22Rv1 (cell line): ENCODE measurements around the gene ARHGAP26.

ENCODE experiments used
- ZFX ChIP-seq: fragments of 450-650 bp; IDR thresholded peaks from 2 replicates; pipeline ENCODE4 v1.6.1; 2017; ENCODE audit warnings: antibody characterized with exemption, borderline replicate concordance
- TF ChIP-seq, protein P1 (sequence below): fragments of 450-650 bp; IDR thresholded peaks from 2 replicates; pipeline ENCODE4 v1.5.1; 2017; ENCODE audit warnings: mild to moderate bottlenecking

DNA sequence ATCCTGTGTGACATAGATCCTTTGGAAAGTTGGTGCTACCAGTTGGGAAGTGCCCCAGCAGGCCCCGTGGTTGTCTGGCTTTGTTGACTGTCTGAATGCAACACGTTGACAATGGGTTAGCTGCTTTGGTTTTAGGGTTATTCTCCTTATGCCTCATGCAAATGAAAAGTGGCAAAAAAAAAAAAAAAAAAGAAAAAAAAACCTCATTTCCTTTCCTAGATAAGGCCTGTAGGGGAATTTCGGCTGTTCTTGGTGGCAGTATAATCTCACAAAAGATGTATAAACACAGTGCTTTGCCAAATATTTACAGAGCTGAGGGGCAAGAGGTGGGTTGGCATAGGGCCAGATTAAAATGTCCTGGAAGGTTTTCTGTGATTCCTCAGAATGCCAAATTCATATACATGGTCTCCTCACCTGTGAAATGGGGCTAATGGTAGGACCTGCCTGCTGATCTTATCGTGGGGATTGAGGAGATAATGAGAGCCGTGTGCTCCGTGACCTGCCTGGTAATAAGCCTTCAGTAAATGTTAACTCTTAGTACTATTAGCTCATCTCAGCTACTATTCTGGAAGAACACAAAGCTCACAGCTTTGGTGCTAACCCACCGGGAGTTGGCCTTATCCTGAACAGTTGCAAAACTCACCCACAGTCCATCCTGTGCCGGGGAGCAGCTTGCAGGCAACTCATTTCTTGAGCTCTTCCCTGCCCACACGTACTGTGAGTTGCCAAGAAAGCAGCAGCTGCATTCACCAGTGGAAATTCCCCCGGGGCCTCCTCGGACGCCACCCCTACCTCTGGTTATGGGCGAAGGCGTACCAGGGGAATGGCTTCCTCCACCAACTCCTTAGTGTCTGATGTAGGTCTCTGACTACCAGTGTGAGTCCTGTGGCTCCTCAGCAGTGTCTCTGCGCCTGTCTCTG lies 413.0 kb downstream of the ARHGAP26 start:
- TF ChIP-seq, protein P1, sequence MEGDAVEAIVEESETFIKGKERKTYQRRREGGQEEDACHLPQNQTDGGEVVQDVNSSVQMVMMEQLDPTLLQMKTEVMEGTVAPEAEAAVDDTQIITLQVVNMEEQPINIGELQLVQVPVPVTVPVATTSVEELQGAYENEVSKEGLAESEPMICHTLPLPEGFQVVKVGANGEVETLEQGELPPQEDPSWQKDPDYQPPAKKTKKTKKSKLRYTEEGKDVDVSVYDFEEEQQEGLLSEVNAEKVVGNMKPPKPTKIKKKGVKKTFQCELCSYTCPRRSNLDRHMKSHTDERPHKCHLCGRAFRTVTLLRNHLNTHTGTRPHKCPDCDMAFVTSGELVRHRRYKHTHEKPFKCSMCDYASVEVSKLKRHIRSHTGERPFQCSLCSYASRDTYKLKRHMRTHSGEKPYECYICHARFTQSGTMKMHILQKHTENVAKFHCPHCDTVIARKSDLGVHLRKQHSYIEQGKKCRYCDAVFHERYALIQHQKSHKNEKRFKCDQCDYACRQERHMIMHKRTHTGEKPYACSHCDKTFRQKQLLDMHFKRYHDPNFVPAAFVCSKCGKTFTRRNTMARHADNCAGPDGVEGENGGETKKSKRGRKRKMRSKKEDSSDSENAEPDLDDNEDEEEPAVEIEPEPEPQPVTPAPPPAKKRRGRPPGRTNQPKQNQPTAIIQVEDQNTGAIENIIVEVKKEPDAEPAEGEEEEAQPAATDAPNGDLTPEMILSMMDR: peak; percentile 20; the same call in 1 of the 2 replicates
- TF ChIP-seq ZFX: no peak
